Endothelial cell of umbilical vein (primary cell): ENCODE results near the gene ANKRD13B. TPM values are rescaled to one million over a fixed set of nuclear protein-coding genes. Genes with fewer than 3 reads are reported as not detected.

Experiments used
- BruUV-seq: library from RNA; stranded (reverse); fragments of 400-500 nt; replicated peaks from 2 replicates; lab custom pipeline; 2021; lab: Mats Ljungman, UMichigan
- CTCF ChIA-PET: fragments of 300-600, 350-600 bp; sonication (Branson Sonifier 250); formaldehyde crosslinking; loops from one replicate; lab custom pipeline; 2021; ENCODE audit warnings: antibody characterized with exemption, inconsistent platforms; lab: Charles Lee
- POLR2A ChIA-PET: fragments of 300-600, 350-600 bp; sonication (Branson Sonifier 250); formaldehyde crosslinking; loops from one replicate; lab custom pipeline; 2021; ENCODE audit warnings: antibody characterized with exemption, inconsistent platforms; lab: Charles Lee
- DNase-seq: peaks from one replicate; pipeline ENCODE4 v3.0.0-alpha.2; 2011; ENCODE audit warnings: low read depth, low spot score
- FAIRE-seq: peaks from 2 replicates; lab custom pipeline; 2011; peaks lifted over from hg19 to GRCh38; lab: Jason Lieb, UNC
- H2AFZ ChIP-seq: 2 replicates; pipeline ENCODE4 v1.6.0; 2012; ENCODE audit warnings: low read depth, low read length, control low read depth, inconsistent platforms
- H3K27ac ChIP-seq: 2 replicates; pipeline ENCODE4 v1.5.1; 2011; ENCODE audit warnings: low read depth, mild to moderate bottlenecking, control low read depth, low read length, moderate library complexity; ENCODE audit not compliant: insufficient read depth
- H3K27me3 ChIP-seq, 2 experiments: 2 replicates each; pipeline versions ENCODE4 v1.6.0 to v1.6.1; 2011; ENCODE audit warnings: low read length in 2 of 2, mixed read lengths in 1 of 2; ENCODE audit not compliant: control insufficient read depth in 2 of 2, insufficient read depth in 2 of 2
- H3K36me3 ChIP-seq, 2 experiments: 2 replicates in 1 of 2; 3 replicates in 1 of 2; pipeline ENCODE4 v1.5.1; 2011; ENCODE audit warnings: low read length in 2 of 2, mild to moderate bottlenecking in 1 of 2, moderate library complexity in 1 of 2; ENCODE audit not compliant: control insufficient read depth in 2 of 2, insufficient read depth in 2 of 2; ENCODE audit errors: extremely low read depth in 1 of 2
- H3K4me1 ChIP-seq: 3 replicates; pipeline ENCODE4 v1.5.1; 2011; ENCODE audit warnings: mild to moderate bottlenecking, low read length; ENCODE audit not compliant: control insufficient read depth, insufficient read depth; ENCODE audit errors: extremely low read depth
- H3K4me2 ChIP-seq: 2 replicates; pipeline ENCODE4 v1.6.1; 2011; ENCODE audit warnings: low read length, control low read depth, mixed read lengths; ENCODE audit not compliant: insufficient read depth
- H3K4me3 ChIP-seq, 3 experiments: fragments of 200-600 bp in 1 of 3; sonication (generic), shearing (Covaris generic) in 1 of 3; replicated peaks in 1 of 3; 2 replicates each; pipeline ENCODE4 v1.5.1; 2011 to 2016; ENCODE audit warnings: control low read depth in 3 of 3, low read length in 3 of 3, mild to moderate bottlenecking in 2 of 3, inconsistent platforms in 1 of 3, low read depth in 1 of 3, moderate library complexity in 1 of 3; ENCODE audit not compliant: insufficient read depth in 1 of 3
- H3K79me2 ChIP-seq: 2 replicates; pipeline ENCODE4 v1.6.0; 2012; ENCODE audit warnings: low read length, inconsistent platforms; ENCODE audit not compliant: control insufficient read depth, insufficient read depth
- H3K9ac ChIP-seq: replicated peaks from 2 replicates; pipeline ENCODE3; 2011; ENCODE audit warnings: low read length, control low read depth; ENCODE audit not compliant: insufficient read depth; ENCODE audit errors: extremely low read depth
- H3K9me1 ChIP-seq: replicated peaks from 3 replicates; pipeline ENCODE4 v1.6.0; 2011; ENCODE audit warnings: mild to moderate bottlenecking, low read length; ENCODE audit not compliant: control insufficient read depth, insufficient read depth; ENCODE audit errors: extremely low read depth
- H3K9me3 ChIP-seq: replicated peaks from 2 replicates; pipeline ENCODE4 v1.5.1; 2012; ENCODE audit warnings: low read length, inconsistent platforms; ENCODE audit not compliant: control insufficient read depth, insufficient read depth
- H4K20me1 ChIP-seq: replicated peaks from 2 replicates; pipeline ENCODE3; 2011; ENCODE audit warnings: mild to moderate bottlenecking, low read length; ENCODE audit not compliant: control insufficient read depth, insufficient read depth; ENCODE audit errors: extremely low read depth
- EZH2 ChIP-seq: IDR thresholded peaks from 2 replicates; pipeline ENCODE4 v1.6.1; 2012; ENCODE audit warnings: borderline replicate concordance, low read depth, mild to moderate bottlenecking, moderate library complexity, low read length, inconsistent platforms; ENCODE audit not compliant: severe bottlenecking
- FOS ChIP-seq: IDR thresholded peaks from 2 replicates; pipeline ENCODE4 v1.6.1; 2011; ENCODE audit warnings: mild to moderate bottlenecking, low read length, moderate library complexity, borderline replicate concordance; ENCODE audit not compliant: insufficient read depth
- GATA2 ChIP-seq: IDR thresholded peaks from 2 replicates; pipeline ENCODE4 v1.7.0; 2011; ENCODE audit warnings: low read depth, mild to moderate bottlenecking, moderate library complexity, mixed read lengths, low read length; ENCODE audit not compliant: insufficient read length, insufficient read depth
- JUN ChIP-seq: IDR thresholded peaks from 2 replicates; pipeline ENCODE4 v1.6.1; 2011; ENCODE audit warnings: borderline replicate concordance, low read depth; ENCODE audit not compliant: insufficient read length, insufficient read depth
- MYC ChIP-seq: IDR thresholded peaks from one replicate; pipeline ENCODE4 v1.6.1; 2011; ENCODE audit warnings: mild to moderate bottlenecking, low read depth, low read length
- POLR2A ChIP-seq: IDR thresholded peaks from 2 replicates; pipeline ENCODE4 v1.6.1; 2012; ENCODE audit warnings: low read depth, mild to moderate bottlenecking, control low read depth, low read length
- POLR2AphosphoS5 ChIP-seq: IDR thresholded peaks from 2 replicates; pipeline ENCODE4 v1.6.1; 2012; ENCODE audit warnings: low read depth, mild to moderate bottlenecking, control low read depth, low read length, moderate library complexity; ENCODE audit not compliant: insufficient read depth
- dilution Hi-C: fragments of 300-500 bp; cut with MboI; formaldehyde crosslinking; loops from one replicate; pipeline ENCODE4 v1.15.0; 2019; ENCODE audit warnings: low sequenced_read_pairs; ENCODE audit not compliant: extremely low pct_ligation_motif_present
- intact Hi-C: fragments of 100-400 bp; cut with micrococcal nuclease; formaldehyde crosslinking; loops from one replicate; pipeline ENCODE4 v1.10.0; 2022
- polyA plus RNA-seq, 4 experiments: library from polyadenylated mRNA; depleted of rRNA in 3 of 4; stranded (reverse) in 3 of 4; unstranded in 1 of 4; fragments of >200 nt; gene quantifications; 2 replicates each; pipeline versions ENCODE4 v1.2.1 to v1.2.3, GENCODE V29; 2011 to 2012; ENCODE audit warnings: missing spikeins in 1 of 4
- total RNA-seq: library from RNA; stranded (reverse); gene quantifications from 2 replicates; pipeline ENCODE4 v1.2.3, GENCODE V29; 2021
- TF ChIP-seq, protein P1 (sequence below), 2 donors: IDR thresholded peaks; 1 replicate in 1 of 2; 2 replicates in 1 of 2; pipeline ENCODE4 v1.5.1; 2011; ENCODE audit warnings: low read length in 2 of 2, mild to moderate bottlenecking in 2 of 2, moderate library complexity in 2 of 2, control low read depth in 1 of 2, inconsistent platforms in 1 of 2, low read depth in 1 of 2; ENCODE audit not compliant: insufficient read depth in 1 of 2; ENCODE audit errors: extremely low read depth in 1 of 2
- TF ChIP-seq, protein P2 (sequence below): IDR thresholded peaks from 2 replicates; pipeline ENCODE4 v1.6.1; 2011; ENCODE audit not compliant: insufficient read depth, insufficient read length

The ANKRD13B gene
- total and polyA plus RNA-seq, 2 donors (not counting 3 experiments of a cell fraction or from before 2014, with no cell fraction given) = 21.1 to 23.2 TPM

DNA sequence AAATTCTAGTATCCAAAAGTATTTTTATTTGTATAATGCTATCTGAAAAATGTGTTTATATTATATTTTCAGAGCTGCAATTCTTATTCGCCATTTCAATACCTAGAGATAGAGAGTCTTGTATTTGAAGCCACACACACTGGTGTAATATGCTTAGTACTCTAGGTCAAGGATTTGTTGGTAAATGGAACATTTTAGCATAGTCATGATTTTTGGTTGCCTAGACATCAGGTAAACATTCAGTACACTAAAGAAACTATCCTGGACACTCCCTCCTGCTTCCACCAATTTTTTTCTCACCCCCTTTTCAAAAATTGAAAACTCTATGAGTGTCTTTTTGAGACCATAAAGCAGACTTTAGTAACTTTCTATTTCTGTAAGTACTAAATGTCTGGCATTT is 46.8 kb upstream of the ANKRD13B start:
- no peak for DNase-seq
- ChIA-PET POLR2A (no interaction called here), CTCF (interaction anchor here (0.7 to 2.4 kb wide), 2 partner anchors 9 to 10 kb away, joined by 3 to 12 read pairs; no protein-coding TSS in a partner anchor)
- FAIRE-seq = no peak
- Histone ChIP-seq H3K36me3 (peaks cover 6 to 10% of the 10 kb centered on the region in 2 experiments), H3K9ac (no peak overlapping the region), H3K27ac (no peak overlapping the region), H2AFZ (no peak overlapping the region), H3K27me3 (no peaks in the 10 kb centered on the region), H3K4me1 (no peaks in the 10 kb centered on the region), H3K4me2 (no peak overlapping the region), H3K79me2 (no peaks in the 10 kb centered on the region), H4K20me1 (no peaks in the 10 kb centered on the region), H3K9me1 (no peaks in the 10 kb centered on the region), H3K4me3 (no peak overlapping the region), H3K9me3 (no peaks in the 10 kb centered on the region)
- TF ChIP-seq MYC (no peak), POLR2AphosphoS5 (no peak), EZH2 (no peak), GATA2 (no peak), POLR2A (no peak), FOS (no peak), JUN (no peak)
- TF ChIP-seq, protein P1, sequence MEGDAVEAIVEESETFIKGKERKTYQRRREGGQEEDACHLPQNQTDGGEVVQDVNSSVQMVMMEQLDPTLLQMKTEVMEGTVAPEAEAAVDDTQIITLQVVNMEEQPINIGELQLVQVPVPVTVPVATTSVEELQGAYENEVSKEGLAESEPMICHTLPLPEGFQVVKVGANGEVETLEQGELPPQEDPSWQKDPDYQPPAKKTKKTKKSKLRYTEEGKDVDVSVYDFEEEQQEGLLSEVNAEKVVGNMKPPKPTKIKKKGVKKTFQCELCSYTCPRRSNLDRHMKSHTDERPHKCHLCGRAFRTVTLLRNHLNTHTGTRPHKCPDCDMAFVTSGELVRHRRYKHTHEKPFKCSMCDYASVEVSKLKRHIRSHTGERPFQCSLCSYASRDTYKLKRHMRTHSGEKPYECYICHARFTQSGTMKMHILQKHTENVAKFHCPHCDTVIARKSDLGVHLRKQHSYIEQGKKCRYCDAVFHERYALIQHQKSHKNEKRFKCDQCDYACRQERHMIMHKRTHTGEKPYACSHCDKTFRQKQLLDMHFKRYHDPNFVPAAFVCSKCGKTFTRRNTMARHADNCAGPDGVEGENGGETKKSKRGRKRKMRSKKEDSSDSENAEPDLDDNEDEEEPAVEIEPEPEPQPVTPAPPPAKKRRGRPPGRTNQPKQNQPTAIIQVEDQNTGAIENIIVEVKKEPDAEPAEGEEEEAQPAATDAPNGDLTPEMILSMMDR (IDR thresholded peaks at IDR 0.05; ENCODE audit: extremely low read depth in 1 of 2, insufficient read depth in 1 of 2, low read depth in 1 of 2, low read length in 2 of 2) = no peak
- TF ChIP-seq, protein P2, sequence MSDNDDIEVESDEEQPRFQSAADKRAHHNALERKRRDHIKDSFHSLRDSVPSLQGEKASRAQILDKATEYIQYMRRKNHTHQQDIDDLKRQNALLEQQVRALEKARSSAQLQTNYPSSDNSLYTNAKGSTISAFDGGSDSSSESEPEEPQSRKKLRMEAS = no peak
- dilution Hi-C loops (no loop called here), intact Hi-C loops (no loop called here)
- no TSS peak for BruUV-seq
